GM19328 (cell line): ENCODE results near the gene GPR68.
"Not testable (repeated sequence)": the region's sequence is repeated elsewhere in the genome, so short reads cannot be mapped to it uniquely, and the experiment has no call there.

ENCODE experiments used
- ATAC-seq: cut with Tn5 transposase; IDR thresholded peaks from one replicate; pipeline ENCODE4 v1.9.1; 2021; ENCODE audit warnings: mild to moderate bottlenecking, moderate library complexity; ENCODE audit not compliant: unreplicated experiment

The GPR68 gene

DNA sequence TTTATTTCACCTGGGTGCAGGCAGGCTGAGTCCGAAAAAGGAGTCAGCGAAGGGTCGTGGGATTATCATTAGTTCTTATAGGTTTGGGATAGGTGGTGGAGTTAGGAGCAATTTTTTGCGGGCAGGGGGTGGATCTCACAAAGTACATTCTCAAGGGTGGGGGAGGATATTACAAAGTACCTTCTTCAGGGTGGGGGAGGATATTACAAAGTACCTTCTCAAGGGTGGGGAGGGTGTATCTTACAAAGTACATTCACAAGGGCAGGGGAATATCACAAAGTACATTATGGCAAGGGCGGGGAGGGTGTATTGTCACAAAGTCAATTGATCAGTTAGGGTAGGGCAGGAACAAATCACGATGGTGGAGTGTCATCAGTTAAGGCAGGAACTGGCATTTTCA is 43.7 kb downstream of the GPR68 start:
- not testable (repeated sequence) for ATAC-seq

DNA sequence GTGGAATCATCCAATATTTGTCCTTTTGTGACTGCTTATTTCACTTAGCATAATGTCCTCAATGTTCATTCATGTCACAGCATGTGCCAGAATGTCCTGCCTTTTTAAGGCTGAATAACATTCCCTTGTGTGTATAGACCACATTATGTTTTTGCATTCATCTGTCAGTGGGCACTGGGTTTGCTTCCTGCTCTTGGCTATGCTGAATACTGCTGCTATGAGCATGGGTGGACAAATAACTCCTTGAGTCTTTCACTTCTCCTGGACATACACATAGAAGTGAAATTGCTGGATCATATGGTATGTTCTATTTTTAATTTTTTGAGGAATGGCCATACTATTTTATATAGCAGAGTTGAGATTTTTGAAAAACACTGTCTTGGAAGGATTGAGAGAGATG is 46.9 kb downstream of the GPR68 start:
- ATAC-seq, result no peak

DNA sequence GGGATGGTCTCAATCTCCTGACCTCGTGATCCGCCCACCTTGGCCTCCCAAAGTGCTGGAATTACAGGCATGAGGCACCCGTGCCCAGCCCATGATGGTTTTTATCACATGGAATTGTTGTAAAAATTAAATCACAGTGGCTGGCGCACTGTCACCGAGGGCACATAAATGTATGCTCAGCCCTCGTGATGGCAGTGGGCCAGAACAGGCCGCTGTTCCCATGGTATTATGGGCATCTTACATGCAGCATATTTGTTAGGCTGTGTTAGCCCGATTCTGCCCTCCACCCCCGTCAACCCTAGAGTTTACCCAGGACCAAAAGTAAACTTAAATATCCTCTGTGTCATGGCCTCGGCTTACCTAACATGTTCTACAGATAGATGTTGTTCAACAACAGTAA is 48.6 kb downstream of the GPR68 start:
- ATAC-seq, result no peak

DNA sequence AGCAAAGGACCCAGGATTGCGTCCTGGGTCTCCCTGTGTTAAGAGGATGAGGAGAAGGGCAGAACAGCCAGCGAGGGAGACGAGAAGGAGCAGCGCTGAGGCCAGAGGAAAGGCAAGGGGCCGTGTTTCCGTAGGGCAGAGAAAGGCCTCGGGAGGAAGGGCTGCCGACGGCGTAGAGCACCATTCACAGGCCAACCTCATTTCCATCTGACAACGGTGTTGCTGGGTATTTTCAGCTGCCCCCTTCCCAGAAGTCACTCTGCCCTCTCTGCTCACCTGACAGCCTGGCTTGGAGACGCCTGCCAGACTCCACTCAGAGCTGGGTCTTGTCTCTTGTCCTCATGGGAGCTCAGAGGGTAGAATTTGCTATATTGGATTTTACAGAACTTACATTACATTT is 51.4 kb downstream of the GPR68 start:
- ATAC-seq, result no peak

DNA sequence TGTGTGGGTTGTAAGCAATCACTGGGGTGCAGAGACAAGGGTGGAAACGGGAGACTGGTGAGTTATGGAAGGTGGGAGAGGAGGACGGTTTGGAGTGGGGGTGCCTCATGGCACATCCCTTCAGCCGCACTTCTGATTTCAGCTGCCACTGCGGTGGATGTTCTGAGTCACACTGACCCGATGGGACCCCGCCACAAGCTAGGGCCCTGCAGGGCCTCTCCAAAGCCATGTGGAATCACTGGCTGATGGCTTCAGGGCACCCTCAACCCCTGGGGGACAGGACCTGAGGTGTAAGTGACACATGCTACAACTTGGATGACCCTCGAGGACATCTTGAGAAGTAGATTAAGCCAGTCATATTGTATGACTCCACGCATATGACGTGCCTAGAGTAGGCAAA is 53.7 kb downstream of the GPR68 start:
- ATAC-seq, result no peak

DNA sequence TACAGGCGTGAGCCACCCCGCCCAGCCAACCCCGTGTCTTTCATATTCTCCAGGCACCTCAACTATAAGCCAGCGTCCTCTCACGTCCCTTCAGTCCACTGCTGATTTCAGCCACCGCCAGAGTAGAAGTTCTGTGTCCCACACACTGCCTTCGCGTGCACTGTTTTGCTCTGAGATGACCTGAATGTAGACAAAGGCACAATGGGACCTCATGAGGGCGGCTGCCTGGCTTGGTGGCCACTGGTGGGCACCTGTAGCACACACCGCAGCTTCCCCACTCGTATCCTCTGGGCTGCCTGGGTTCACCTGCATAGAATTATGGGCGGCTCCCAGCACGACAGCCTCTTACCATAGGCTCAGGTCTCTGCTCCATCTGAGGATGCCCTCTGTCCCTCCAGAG is 57.2 kb downstream of the GPR68 start:
- ATAC-seq, result no peak

DNA sequence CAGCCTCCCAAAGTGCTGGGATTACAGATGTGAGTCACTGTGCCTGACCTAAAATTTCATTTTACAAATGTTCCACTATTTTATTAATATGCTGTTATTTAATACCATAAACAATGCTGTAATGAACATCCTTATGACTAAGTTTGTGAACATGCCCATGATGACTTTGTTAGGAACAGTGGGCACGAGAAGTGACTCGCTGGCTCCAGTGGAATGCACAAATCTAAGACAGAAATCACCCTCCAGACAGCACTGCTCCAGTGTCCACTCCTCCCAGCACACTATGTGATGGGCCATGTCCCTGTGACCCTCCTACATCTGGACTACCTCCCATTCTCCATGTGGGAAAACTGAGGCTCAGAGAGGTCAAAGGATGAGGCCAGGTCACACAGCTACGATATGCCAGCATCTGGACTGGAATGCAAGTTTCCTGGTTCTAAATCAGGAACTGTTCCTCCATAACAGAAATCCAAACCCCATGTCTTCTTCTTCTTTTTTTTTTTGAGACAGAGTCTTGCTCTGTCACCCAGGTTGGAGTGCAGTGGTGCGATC is 57.9 kb downstream of the GPR68 start:
- no peak for ATAC-seq

DNA sequence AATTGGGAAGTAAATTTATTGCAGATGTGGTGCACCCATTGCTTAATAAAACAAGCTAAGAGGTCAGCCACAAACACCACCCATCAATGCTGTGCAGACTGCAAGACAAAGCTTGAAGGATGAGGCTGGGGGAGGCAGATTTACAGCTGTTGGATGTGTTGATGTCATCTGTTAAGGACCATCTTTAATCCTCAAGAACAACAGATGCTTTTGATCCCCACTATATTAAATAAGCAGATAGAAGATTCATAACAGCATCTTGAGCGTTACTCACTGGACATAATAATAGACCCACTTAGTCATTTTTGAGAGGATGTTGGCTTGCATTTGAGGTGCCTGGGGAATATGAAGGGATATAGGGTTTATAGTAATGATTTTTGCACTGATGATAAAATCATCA is 58.8 kb downstream of the GPR68 start:
- ATAC-seq, result no peak

DNA sequence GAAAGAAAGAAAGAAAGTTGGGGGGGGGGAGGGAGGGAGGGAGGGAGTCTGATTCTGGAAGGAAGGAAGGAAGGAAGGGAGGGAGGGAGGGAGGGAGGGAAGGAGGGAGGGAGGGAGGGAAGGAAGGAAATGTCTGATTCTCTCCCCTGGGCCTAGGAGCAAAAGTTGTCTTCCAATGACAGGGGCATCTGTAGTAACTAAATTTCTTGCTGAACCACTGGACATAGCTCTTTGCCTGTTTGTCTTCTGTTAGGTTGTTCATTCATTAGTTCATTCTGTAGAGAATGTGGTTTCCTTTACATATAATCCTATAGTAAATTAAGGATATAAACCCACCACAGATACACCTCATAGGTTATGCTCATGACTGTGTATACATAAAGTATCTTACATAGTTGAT is 59.9 kb downstream of the GPR68 start:
- ATAC-seq, result no peak

DNA sequence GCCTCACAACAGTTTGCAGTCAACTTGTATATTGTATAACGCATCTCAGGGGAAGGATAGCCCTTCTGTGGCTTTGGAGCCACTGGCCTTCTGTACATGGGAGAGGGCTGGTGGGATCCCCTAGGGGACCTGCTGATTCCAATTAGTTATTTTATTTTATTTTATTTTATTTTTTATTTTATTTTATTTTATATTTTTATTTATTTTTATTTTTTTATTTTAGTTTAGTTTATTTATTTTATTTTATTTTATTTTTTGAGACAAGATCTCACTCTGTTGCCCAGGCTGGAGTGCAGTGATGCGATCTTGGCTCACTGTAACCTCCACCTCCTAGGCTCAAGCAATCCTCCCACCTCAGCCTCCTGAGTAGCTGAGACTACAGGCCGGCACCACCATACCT is 61.8 kb downstream of the GPR68 start:
- ATAC-seq, result not testable (repeated sequence)
